ENCODE measurements around the gene CD248. TPM values are rescaled to one million over a fixed set of nuclear protein-coding genes. Genes with fewer than 3 reads are reported as not detected.

The CD248 gene
- total RNA-seq, 5 donors from 2014 or later (not counting 1 experiment from before 2014, with no cell fraction given): 2.5 to 14.7 (median 8.7) TPM

DNA sequence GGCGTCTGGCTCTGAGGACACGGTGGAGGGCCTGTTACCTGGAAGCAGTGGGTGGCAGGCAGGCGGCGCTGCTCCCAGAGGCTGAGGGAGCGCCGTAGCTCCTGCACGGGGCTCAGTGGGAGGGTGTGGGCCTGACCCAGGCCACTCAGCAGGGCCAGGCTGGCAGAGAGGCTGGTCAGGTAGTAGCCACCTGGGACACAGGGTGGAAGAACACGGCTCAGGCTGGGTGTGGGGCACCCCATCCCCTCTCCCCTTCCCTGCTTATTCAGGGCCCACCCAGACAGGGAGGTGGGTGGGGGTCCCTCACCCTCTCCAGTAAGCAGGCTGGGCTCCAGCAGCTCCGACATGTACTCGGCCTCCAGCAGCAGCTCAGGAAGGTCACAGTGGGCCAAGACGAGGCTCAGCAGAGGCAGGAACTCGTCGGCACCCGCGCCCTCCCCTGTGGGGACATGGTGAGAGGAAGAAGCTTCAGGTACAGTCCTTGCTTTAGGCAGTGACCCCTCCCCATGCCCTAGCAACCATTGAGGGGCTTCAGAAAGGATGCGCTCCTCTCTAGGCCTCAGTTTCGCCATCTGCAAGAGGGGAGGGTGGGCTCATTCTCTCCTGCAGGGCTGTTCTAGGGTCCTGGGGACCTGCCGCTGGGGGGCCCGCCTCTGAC lies 16.5 kb upstream of the CD248 start:
- no peak for DNase-seq
- CTCF ChIA-PET: no interaction called here
- POLR2A ChIA-PET: no interaction called here

DNA sequence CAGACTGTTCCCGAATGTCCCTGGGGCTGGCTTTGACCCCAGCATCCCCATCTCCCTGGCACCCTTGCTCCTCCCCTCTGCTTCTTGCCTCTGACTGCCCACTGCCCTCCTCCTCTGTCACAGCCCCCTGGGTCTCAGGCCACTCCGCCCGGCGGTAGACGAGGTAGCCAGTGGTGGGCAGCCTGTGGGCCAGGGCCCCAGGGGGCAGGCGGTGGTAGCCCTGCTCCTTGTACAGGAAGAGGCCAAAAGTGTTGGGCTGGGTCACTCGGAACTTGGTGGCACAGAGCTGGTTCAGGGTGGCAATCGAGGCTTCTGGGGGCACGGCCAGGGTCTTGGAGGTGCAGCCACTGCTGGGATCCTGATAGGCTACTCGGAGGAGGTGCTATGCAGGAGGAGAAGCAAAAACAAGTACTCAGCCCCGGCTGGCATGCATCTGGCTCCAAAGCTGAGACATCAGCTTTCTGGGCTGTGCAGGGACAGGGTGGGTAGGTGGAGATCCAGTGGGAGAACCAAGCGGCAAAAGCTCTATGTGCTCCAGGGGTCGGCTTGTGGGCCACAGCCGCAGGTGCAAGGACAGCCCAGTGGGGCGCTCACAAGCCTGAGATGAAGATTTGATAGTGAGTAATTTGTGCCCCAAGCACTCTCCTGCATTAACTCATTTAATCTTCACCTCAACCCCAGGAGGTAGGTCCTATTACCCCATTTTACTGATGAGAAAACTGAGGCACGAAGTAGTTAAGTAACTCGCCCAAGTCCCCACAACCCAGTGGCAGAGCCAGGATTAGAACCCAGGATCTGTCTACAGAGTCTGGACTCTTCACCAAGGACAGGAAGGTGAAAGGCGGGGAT lies 15.8 kb upstream of the CD248 start:
- DNase-seq (no peak), ATAC-seq (replicated peaks in 1 of 4) (no peak)
- Mint-ChIP-seq H3K4me3 (no peak overlapping the region), H3K27me3 (no peaks in the 10 kb centered on the region), H3K9me3 (no peaks in the 10 kb centered on the region), H3K27ac (no peak overlapping the region), H3K36me3 (no peaks in the 10 kb centered on the region), H3K4me1 (peaks cover 21 to 36% (median 34%) of the 10 kb centered on the region in 3 donors)
- Histone ChIP-seq H3K9me3 (no peaks in the 10 kb centered on the region), H3K36me3 (ENCODE audit: control insufficient read depth in 2 of 2, extremely low read depth in 1 of 2, insufficient read depth in 1 of 2, low read length in 1 of 2) (no peaks in the 10 kb centered on the region), H3K27ac (ENCODE audit: low read length) (no peak overlapping the region), H3K4me1 (ENCODE audit: control insufficient read depth in 1 of 2, extremely low read depth in 1 of 2, insufficient read depth in 2 of 2, low read length in 2 of 2) (peaks cover 14 to 46% of the 10 kb centered on the region in 2 experiments), H3K4me3 (ENCODE audit: control insufficient read depth in 1 of 2, extremely low read depth in 1 of 2, low read length in 1 of 2) (no peak overlapping the region), H3K27me3 (replicated peaks in 1 of 2; ENCODE audit: control insufficient read depth in 2 of 2, extremely low read depth in 1 of 2, insufficient read depth in 2 of 2, low read length in 1 of 2) (peaks cover 0 to 10% of the 10 kb centered on the region in 2 experiments)
- CTCF ChIA-PET: interaction anchor here in 1 of 2 donors (0.6 kb wide), 1 partner anchor 1339 kb away, joined by 3 read pairs; no protein-coding TSS in a partner anchor
- 84% methylated on average over 14 of the region's 18 CpGs for WGBS (ENCODE audit: insufficient coverage)
- POLR2A ChIA-PET: no interaction called here

More for the DNA sequence above, 16.5 kb upstream of the CD248 start:
- Mint-ChIP-seq H3K4me1 (peaks cover 14 to 29% (median 29%) of the 10 kb centered on the region in 3 donors), H3K36me3 (no peaks in the 10 kb centered on the region), H3K27ac (no peak overlapping the region), H3K9me3 (no peaks in the 10 kb centered on the region), H3K27me3 (no peaks in the 10 kb centered on the region), H3K4me3 (no peak overlapping the region)
- ATAC-seq (replicated peaks in 1 of 4): no peak
- Histone ChIP-seq H3K4me3 (ENCODE audit: control insufficient read depth in 1 of 2, extremely low read depth in 1 of 2, low read length in 1 of 2) (no peak overlapping the region), H3K4me1 (ENCODE audit: control insufficient read depth in 1 of 2, extremely low read depth in 1 of 2, insufficient read depth in 2 of 2, low read length in 2 of 2) (peaks cover 6 to 39% of the 10 kb centered on the region in 2 experiments), H3K27me3 (replicated peaks in 1 of 2; ENCODE audit: control insufficient read depth in 2 of 2, extremely low read depth in 1 of 2, insufficient read depth in 2 of 2, low read length in 1 of 2) (peaks cover 0 to 10% of the 10 kb centered on the region in 2 experiments), H3K36me3 (ENCODE audit: control insufficient read depth in 2 of 2, extremely low read depth in 1 of 2, insufficient read depth in 1 of 2, low read length in 1 of 2) (peaks cover 2 to 4% of the 10 kb centered on the region in 2 donors), H3K27ac (ENCODE audit: low read length) (no peak overlapping the region), H3K9me3 (no peaks in the 10 kb centered on the region)
- 96% methylated on average over 8 of the region's 19 CpGs for WGBS (ENCODE audit: insufficient coverage)

DNA sequence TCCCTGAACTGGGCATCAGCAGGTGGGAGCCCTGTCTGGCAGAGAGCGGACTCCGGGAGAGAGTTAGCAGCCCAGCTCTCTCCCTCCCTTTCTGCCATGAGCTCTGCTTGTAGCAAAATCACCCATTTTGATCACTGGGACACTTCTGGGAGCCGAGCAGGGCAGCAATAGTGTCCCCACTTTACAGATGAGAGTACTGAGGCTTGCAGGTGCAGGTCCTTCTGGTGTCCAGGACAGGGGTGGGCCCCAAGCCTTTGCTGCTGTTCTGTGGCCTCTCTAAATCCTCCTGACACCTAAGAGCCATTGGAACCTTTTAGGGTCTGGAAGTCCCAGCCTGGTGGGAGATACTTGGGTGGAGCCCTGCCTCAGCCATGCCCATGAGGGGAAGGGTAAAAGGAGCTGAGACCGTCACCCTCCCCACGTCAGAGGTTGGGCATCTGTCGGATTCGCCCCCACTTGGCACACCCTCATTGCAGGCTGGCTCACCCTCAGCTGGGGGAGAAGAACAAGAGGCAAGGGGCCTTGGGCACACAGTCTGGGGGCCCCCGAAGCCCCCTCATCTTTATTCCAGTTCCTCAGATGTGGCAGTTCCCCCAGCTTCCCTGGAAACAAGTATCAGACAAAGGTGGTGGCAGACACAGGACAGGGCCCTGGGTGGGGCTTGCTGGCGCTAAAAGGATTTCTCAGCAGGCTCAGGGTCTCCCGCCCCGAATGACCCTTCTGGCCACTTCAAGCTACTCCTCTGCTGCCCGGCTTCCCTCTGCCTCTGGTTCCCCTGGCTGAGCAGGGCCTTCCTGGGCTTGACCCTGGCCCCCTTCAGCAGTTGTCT lies 14.9 kb upstream of the CD248 start:
- WGBS (ENCODE audit: insufficient coverage): 88% methylated on average over 10 of the region's 12 CpGs
- Histone ChIP-seq H3K36me3 (ENCODE audit: control insufficient read depth in 2 of 2, extremely low read depth in 1 of 2, insufficient read depth in 1 of 2, low read length in 1 of 2) (no peaks in the 10 kb centered on the region), H3K27me3 (replicated peaks in 1 of 2; ENCODE audit: control insufficient read depth in 2 of 2, extremely low read depth in 1 of 2, insufficient read depth in 2 of 2, low read length in 1 of 2) (peaks cover 0 to 10% of the 10 kb centered on the region in 2 experiments), H3K4me1 (ENCODE audit: control insufficient read depth in 1 of 2, extremely low read depth in 1 of 2, insufficient read depth in 2 of 2, low read length in 2 of 2) (peaks cover 22 to 46% of the 10 kb centered on the region in 2 experiments), H3K27ac (ENCODE audit: low read length) (no peak overlapping the region), H3K4me3 (ENCODE audit: control insufficient read depth in 1 of 2, extremely low read depth in 1 of 2, low read length in 1 of 2) (no peak overlapping the region), H3K9me3 (no peaks in the 10 kb centered on the region)
- H3K27ac Mint-ChIP-seq: no peak overlapping the region
- no peak overlapping the region for H3K4me3 Mint-ChIP-seq
- ATAC-seq (replicated peaks in 1 of 4) (no peak), DNase-seq (no peak)
- H3K27me3 Mint-ChIP-seq: no peaks in the 10 kb centered on the region
- ChIA-PET POLR2A (no interaction called here), CTCF (interaction anchor here in 1 of 2 donors (1.2 kb wide), 1 partner anchor 19 kb away, joined by 4 read pairs; no protein-coding TSS in a partner anchor)
- peaks cover 26 to 34% (median 31%) of the 10 kb centered on the region in 3 donors for H3K4me1 Mint-ChIP-seq
- H3K9me3 Mint-ChIP-seq: no peaks in the 10 kb centered on the region
- H3K36me3 Mint-ChIP-seq: no peaks in the 10 kb centered on the region

DNA sequence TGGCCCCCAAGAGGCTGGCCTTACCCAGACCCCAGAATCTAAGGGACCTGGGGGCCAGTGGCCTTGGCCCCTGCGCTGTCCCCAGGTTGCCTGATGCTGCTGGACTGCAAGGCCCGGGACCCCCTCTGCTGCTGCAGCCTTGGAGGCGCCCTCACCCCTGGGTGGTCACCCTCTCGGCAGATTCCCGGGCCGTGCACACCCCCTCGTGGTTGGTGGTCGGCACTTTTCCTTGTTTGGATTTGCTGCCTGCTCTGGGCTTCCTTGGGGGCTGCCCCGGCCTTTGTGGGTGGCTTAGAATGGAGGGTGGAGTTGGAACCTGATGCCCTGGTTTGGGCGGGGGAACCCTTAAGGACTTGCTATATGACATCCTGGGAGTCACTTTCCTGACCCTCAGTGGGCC lies 14.1 kb upstream of the CD248 start:
- no peak overlapping the region for H3K27ac ChIP-seq (ENCODE audit: low read length)
- no peak overlapping the region for H3K4me3 ChIP-seq (ENCODE audit: control insufficient read depth in 1 of 2, extremely low read depth in 1 of 2, low read length in 1 of 2)
- Mint-ChIP-seq H3K4me1 (peaks cover 22 to 33% (median 30%) of the 10 kb centered on the region in 3 donors), H3K27me3 (no peaks in the 10 kb centered on the region), H3K36me3 (no peaks in the 10 kb centered on the region), H3K9me3 (no peaks in the 10 kb centered on the region), H3K4me3 (no peak overlapping the region), H3K27ac (no peak overlapping the region)
- ATAC-seq (replicated peaks in 1 of 4) (no peak), DNase-seq (no peak)
- H3K36me3 ChIP-seq (ENCODE audit: control insufficient read depth in 2 of 2, extremely low read depth in 1 of 2, insufficient read depth in 1 of 2, low read length in 1 of 2): no peaks in the 10 kb centered on the region
- no peaks in the 10 kb centered on the region for H3K9me3 ChIP-seq
- CTCF ChIA-PET: interaction anchor here in 1 of 2 donors (1.2 kb wide), 1 partner anchor 18 kb away, joined by 4 read pairs; no protein-coding TSS in a partner anchor
- WGBS (ENCODE audit: insufficient coverage): 85% methylated on average over 6 of the region's 10 CpGs
- peaks cover 0 to 5% of the 10 kb centered on the region in 2 experiments for H3K27me3 ChIP-seq (replicated peaks in 1 of 2; ENCODE audit: control insufficient read depth in 2 of 2, extremely low read depth in 1 of 2, insufficient read depth in 2 of 2, low read length in 1 of 2)
- POLR2A ChIA-PET: no interaction called here
- peaks cover 23 to 46% of the 10 kb centered on the region in 2 experiments for H3K4me1 ChIP-seq (ENCODE audit: control insufficient read depth in 1 of 2, extremely low read depth in 1 of 2, insufficient read depth in 2 of 2, low read length in 2 of 2)

DNA sequence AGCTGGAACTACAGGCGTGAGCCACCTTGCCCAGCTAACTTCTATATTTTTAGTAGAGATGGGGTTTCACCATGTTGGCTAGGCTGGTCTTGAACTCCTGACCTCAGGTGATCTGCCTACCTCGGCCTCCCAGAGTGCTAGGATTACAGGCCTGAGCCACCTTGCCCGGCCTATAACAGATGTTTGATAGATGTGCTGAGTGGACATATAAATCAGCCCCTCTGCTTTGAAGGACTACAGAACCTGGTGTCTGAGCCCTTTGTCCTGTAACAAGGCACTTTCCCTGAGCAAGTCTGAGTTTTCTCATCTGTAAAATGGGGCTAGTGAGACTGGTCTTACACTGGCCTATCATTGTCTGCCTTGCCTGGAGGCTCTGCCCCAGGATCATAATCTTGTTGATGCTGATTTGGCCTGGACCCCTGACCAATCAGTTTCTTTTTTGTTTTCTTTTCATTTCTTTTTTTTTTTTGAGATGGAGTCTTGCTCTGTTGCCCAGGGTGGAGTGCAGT lies 12.4 kb upstream of the CD248 start:
- POLR2A ChIA-PET: no interaction called here
- Histone ChIP-seq H3K36me3 (ENCODE audit: control insufficient read depth in 2 of 2, extremely low read depth in 1 of 2, insufficient read depth in 1 of 2, low read length in 1 of 2) (no peaks in the 10 kb centered on the region), H3K4me1 (ENCODE audit: control insufficient read depth in 1 of 2, extremely low read depth in 1 of 2, insufficient read depth in 2 of 2, low read length in 2 of 2) (peaks cover 30 to 52% of the 10 kb centered on the region in 2 experiments), H3K27me3 (replicated peaks in 1 of 2; ENCODE audit: control insufficient read depth in 2 of 2, extremely low read depth in 1 of 2, insufficient read depth in 2 of 2, low read length in 1 of 2) (peaks cover 0 to 5% of the 10 kb centered on the region in 2 experiments), H3K27ac (ENCODE audit: low read length) (no peak overlapping the region), H3K4me3 (ENCODE audit: control insufficient read depth in 1 of 2, extremely low read depth in 1 of 2, low read length in 1 of 2) (no peak overlapping the region), H3K9me3 (no peaks in the 10 kb centered on the region)
- ATAC-seq (replicated peaks in 1 of 4) (no peak), DNase-seq (no peak)
- no peaks in the 10 kb centered on the region for H3K27me3 Mint-ChIP-seq
- H3K4me1 Mint-ChIP-seq: peaks cover 30 to 36% (median 35%) of the 10 kb centered on the region in 3 donors
- peak overlapping the region in 1 of 2 donors; percentile 34 for H3K27ac Mint-ChIP-seq
- H3K36me3 Mint-ChIP-seq: no peaks in the 10 kb centered on the region
- peak overlapping the region in 1 of 3 donors; percentile 53 for H3K4me3 Mint-ChIP-seq
- no peaks in the 10 kb centered on the region for H3K9me3 Mint-ChIP-seq
- CTCF ChIA-PET: interaction anchor here (0.8 to 2.5 kb wide), 3 partner anchors 17 to 18 kb away, joined by 3 to 19 read pairs (median 4); no protein-coding TSS in a partner anchor
- WGBS (ENCODE audit: insufficient coverage): 100% methylated on average over 2 of the region's 3 CpGs

Measured in T-cell (primary cell).